Erythroblast (primary cell): ENCODE data around the gene MBTPS1.

Source experiments
- GATA1 ChIP-seq: IDR thresholded peaks from 2 replicates; pipeline ENCODE4 v1.6.1; 2011; ENCODE audit warnings: low read depth, mild to moderate bottlenecking, control low read depth, low read length, moderate library complexity
- POLR2A ChIP-seq: IDR thresholded peaks from 2 replicates; pipeline ENCODE4 v1.6.1; 2011; ENCODE audit warnings: mild to moderate bottlenecking, low read length

DNA sequence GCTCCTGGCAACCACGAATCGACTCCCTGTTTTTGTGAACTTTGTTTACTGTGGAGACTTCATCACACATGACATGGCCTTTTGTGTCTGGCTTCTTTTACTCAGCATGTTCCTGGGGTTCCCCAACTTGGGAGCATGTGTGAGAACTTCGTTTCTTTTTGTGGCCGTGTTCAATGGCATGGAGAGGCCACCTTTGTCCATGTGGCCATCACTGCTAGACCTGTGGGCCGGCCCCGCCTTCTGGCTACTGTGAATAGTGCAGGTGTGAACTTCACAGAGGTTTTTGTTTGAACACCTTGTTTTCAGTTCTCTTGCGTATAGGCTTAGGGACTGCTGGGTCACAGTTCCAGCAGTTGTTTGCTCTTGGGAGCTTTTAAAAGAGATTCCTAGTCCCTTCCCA lies 68.5 kb downstream of the MBTPS1 start:
- TF ChIP-seq POLR2A (no peak), GATA1 (no peak)
